Natural killer cell (primary cell): Measurements from ENCODE around the gene PFKP. TPM values are rescaled to one million over a fixed set of nuclear protein-coding genes. Genes with fewer than 3 reads are reported as not detected.

Experiments
- ATAC-seq, 3 donors: fragments of 150-1000 bp in 2 of 3; fragments of 200-7000 bp in 1 of 3; cut with Tn5 transposase; 1 replicate in 1 of 3; 2 replicates in 2 of 3; pipeline ENCODE4 v1.10.0; 2021; ENCODE audit warnings: mild to moderate bottlenecking in 2 of 3, moderate library complexity in 2 of 3
- DNase-seq, 2 donors: peaks; one replicate each; pipeline versions ENCODE4 v3.0.0 to v3.0.0-alpha.2; 2013 to 2021; ENCODE audit warnings: mixed read lengths in 1 of 2
- H3K27ac ChIP-seq: one replicate; pipeline ENCODE4 v1.5.1; 2013; ENCODE audit warnings: mild to moderate bottlenecking, low read length
- H3K27me3 ChIP-seq: one replicate; pipeline ENCODE4 v1.6.1; 2013; ENCODE audit warnings: low read length; ENCODE audit not compliant: control insufficient read depth, insufficient read depth
- H3K36me3 ChIP-seq: one replicate; pipeline ENCODE4 v1.6.1; 2013; ENCODE audit warnings: low read length; ENCODE audit not compliant: control insufficient read depth, insufficient read depth
- H3K4me1 ChIP-seq: one replicate; pipeline ENCODE4 v1.6.1; 2013; ENCODE audit warnings: low read length; ENCODE audit not compliant: control insufficient read depth, insufficient read depth
- H3K4me3 ChIP-seq: one replicate; pipeline ENCODE4 v1.5.1; 2013; ENCODE audit warnings: low read length
- H3K9me3 ChIP-seq: one replicate; pipeline ENCODE4 v1.6.1; 2013; ENCODE audit warnings: low read length; ENCODE audit not compliant: control insufficient read depth, insufficient read depth
- H3K27ac Mint-ChIP-seq, 2 donors: one replicate each; pipeline ENCODE4 v1.8.0; 2022; ENCODE audit warnings: mild to moderate bottlenecking in 2 of 2, mixed read lengths in 2 of 2, moderate library complexity in 1 of 2
- H3K27me3 Mint-ChIP-seq, 2 donors: one replicate each; pipeline ENCODE4 v1.8.0; 2022; ENCODE audit warnings: low read depth in 2 of 2, mixed read lengths in 2 of 2
- H3K36me3 Mint-ChIP-seq: one replicate; pipeline ENCODE4 v1.8.0; 2022; ENCODE audit warnings: mixed read lengths
- H3K4me1 Mint-ChIP-seq, 2 donors: one replicate each; pipeline ENCODE4 v1.8.0; 2022; ENCODE audit warnings: mixed read lengths in 2 of 2
- H3K4me3 Mint-ChIP-seq: one replicate; pipeline ENCODE4 v1.8.0; 2022; ENCODE audit warnings: mild to moderate bottlenecking, moderate library complexity, mixed read lengths
- H3K9me3 Mint-ChIP-seq, 2 donors: one replicate each; pipeline ENCODE4 v1.8.0; 2022; ENCODE audit warnings: mixed read lengths in 2 of 2
- CTCF ChIP-seq: fragments of 200-600 bp; IDR thresholded peaks from one replicate; pipeline ENCODE4 v1.8.0; 2022; ENCODE audit warnings: antibody characterized with exemption
- WGBS: methylation state at CpG from one replicate; pipeline ENCODE4 v1.1.7; 2013; ENCODE audit warnings: missing lambda C conversion rate; ENCODE audit not compliant: insufficient coverage; 5-methylcytosine and 5-hydroxymethylcytosine counted together
- intact Hi-C: fragments of 100-400 bp; cut with micrococcal nuclease; formaldehyde crosslinking; loops from one replicate; pipeline ENCODE4 v1.14.2; 2022
- total RNA-seq, 4 donors: library from RNA; stranded (reverse); fragments of 120-200 nt in 1 of 4; gene quantifications; one replicate each; pipeline versions ENCODE4 v1.2.3 to v1.2.4, GENCODE V29; 2013 to 2022

Gene PFKP
- total RNA-seq, 3 donors from 2014 or later (not counting 1 experiment from before 2014, with no cell fraction given), result 43.9 to 62.4 (median 47.4) TPM

DNA sequence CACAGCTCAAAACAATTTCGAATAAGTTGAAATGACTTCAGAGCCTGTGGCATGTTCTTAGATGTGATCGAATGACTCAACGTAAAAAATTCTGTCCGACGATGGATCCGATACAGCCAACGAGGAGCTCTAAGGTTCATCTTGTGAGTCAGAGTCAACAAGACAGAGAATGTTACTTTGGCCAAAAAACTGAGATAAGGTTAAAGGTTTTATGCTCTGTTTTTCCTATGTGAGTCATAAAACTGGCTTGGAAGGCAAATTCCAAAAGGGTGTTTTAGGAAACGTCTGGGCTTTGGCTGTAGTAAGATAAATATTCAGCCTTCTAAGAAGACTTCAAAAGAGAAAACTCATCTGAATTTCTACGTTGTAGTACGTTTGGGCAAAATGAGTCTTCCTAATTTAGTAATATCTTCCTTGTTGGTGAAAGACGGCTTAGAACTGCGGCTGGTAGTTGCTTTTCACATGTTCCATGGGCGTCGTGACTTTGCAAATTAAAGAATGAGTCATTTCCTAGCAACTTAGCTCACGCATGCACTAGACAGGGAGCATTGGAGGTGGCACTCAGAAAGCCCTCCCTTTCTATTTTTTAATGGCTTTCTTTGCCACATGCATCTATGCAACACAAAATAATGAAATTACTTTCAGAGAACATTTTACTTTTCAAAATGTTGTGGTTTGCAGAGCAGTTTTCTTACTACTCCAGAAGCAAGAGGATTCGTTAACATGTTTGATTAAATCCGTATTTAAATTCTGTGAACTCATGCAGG, 28.2 kb downstream of the PFKP start:
- DNase-seq, result peak; percentile 41 to 64
- peaks cover 53 to 60% of the 10 kb centered on the region in 2 donors for H3K4me1 Mint-ChIP-seq
- intact Hi-C loops, result loop anchor here (2.0 kb wide), 1 partner anchor 27 kb away; no protein-coding TSS in a partner anchor

DNA sequence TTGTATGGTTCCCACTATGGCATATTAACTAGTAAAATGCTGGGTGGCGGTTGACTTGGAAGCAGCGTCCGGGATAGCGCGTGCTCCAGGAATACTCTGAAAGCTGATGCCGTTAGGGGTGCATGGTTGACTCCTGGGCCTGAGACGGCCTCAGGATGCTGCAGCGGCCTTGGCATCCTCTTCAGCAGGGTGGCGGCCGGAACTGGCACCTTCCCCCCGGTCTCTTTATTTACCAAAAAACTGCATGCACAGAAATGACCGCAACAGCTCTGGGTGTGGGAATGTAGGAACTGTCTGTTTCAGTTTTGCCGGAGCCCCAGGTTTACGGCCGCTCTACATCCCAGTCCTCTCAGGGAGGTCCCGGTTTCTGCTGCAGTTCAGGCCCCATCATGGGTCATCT, 28.8 kb downstream of the PFKP start:
- peak; percentile 19 to 22 for DNase-seq
- no peaks in the 10 kb centered on the region for H3K27me3 Mint-ChIP-seq
- H3K36me3 Mint-ChIP-seq, result no peaks in the 10 kb centered on the region
- no peak for TF ChIP-seq CTCF
- H3K27ac ChIP-seq, result peak overlapping the region; percentile 34
- H3K4me3 Mint-ChIP-seq, result peak overlapping the region; percentile 79
- WGBS, result 42% methylated on average over 16 of the region's 16 CpGs
- H3K4me3 ChIP-seq, result no peak overlapping the region
- H3K27ac Mint-ChIP-seq, result peak overlapping the region; percentile 82 to 88
- H3K9me3 ChIP-seq, result no peaks in the 10 kb centered on the region
- no peaks in the 10 kb centered on the region for H3K9me3 Mint-ChIP-seq
- intact Hi-C loops, result no loop called here
- peaks cover 53 to 60% of the 10 kb centered on the region in 2 donors for H3K4me1 Mint-ChIP-seq
- no peaks in the 10 kb centered on the region for H3K36me3 ChIP-seq
- no peaks in the 10 kb centered on the region for H3K27me3 ChIP-seq
- H3K4me1 ChIP-seq, result peaks cover 39% of the 10 kb centered on the region
- peak; percentile 19 to 50 (median 43) for ATAC-seq

More for the DNA sequence above, 28.2 kb downstream of the PFKP start:
- no peaks in the 10 kb centered on the region for H3K36me3 Mint-ChIP-seq
- TF ChIP-seq CTCF, result no peak
- Histone ChIP-seq H3K9me3 (no peaks in the 10 kb centered on the region), H3K27ac (peak overlapping the region; percentile 32), H3K4me1 (peaks cover 39% of the 10 kb centered on the region), H3K27me3 (no peaks in the 10 kb centered on the region), H3K36me3 (no peaks in the 10 kb centered on the region), H3K4me3 (no peak overlapping the region)
- ATAC-seq, result peak; percentile 69 to 83 (median 73)
- WGBS, result 44% methylated on average over 17 of the region's 17 CpGs
- H3K4me3 Mint-ChIP-seq, result peak overlapping the region; percentile 79
- H3K27me3 Mint-ChIP-seq, result no peaks in the 10 kb centered on the region
- no peaks in the 10 kb centered on the region for H3K9me3 Mint-ChIP-seq
- peak overlapping the region; percentile 82 to 88 for H3K27ac Mint-ChIP-seq

DNA sequence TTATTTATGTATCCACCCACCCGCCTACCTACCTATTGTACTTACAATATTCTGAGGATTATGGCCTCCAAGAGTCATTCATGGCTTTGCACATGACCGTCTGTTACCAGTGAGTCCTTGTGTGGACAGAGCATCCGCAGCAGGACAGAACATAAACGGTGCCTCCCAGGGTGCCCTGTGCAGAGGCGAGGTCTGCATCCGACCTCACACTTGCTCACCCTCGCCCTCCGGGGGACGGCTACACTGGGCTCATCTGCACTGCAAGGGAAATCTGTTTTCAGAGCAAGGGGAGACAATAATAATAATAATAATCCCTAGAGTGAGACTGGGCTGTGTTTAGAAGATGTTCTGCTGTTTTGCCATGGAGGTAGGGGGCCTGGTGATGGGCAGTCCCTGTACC, 29.8 kb downstream of the PFKP start:
- Mint-ChIP-seq H3K27ac (peak overlapping the region; percentile 14 to 45), H3K36me3 (no peaks in the 10 kb centered on the region), H3K4me1 (peaks cover 49 to 56% of the 10 kb centered on the region in 2 donors), H3K4me3 (no peak overlapping the region), H3K27me3 (no peaks in the 10 kb centered on the region), H3K9me3 (no peaks in the 10 kb centered on the region)
- intact Hi-C loops, result no loop called here
- WGBS, result 94% methylated on average over 9 of the region's 9 CpGs
- ATAC-seq (no peak), DNase-seq (no peak)
- no peaks in the 10 kb centered on the region for H3K27me3 ChIP-seq
- H3K4me3 ChIP-seq, result no peak overlapping the region
- H3K4me1 ChIP-seq, result peaks cover 36% of the 10 kb centered on the region
- no peaks in the 10 kb centered on the region for H3K9me3 ChIP-seq
- no peak for TF ChIP-seq CTCF
- no peak overlapping the region for H3K27ac ChIP-seq
- peaks cover 3% of the 10 kb centered on the region for H3K36me3 ChIP-seq
